ENCODE results near the gene GPR160.

Gene GPR160

DNA sequence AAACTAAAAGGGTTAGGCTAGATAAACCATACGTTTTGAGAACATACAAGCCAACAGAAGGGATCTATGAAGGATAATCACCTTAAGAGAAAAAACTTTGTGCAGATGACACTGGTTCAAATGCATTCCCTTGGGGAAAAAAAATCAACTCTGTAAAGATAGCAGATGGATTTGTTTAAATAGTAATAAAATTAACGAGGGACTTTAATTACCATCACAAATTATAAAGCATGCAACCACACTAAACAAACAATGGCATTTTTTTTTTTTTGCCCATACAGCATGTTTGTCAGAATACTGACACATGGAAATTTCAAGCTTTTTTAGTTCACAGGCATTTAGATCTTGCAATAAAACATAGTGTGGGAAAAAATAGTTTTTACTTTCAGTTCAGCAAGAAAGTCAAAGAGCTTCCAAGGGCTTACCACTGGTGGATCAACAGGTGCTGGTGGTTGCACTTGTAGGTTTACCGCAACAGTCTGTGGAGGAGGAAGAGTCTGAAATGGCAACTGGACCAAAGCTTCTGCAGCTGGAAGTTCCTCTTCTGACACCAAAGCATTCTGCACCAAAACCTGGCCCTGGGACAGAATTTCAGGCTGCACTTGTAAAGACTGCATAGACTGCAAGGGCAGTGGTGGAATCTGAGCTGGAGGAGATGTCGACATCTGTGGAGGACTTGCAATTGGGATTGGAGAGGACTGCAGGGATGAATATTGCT lies 90.6 kb downstream of the GPR160 start:
- DNase-seq = no peak

GRCh38 chr3:170128977-170129431 lies 91.2 kb downstream of the GPR160 start:
- DNase-seq = no peak

- no peak for DNase-seq
Observed at GRCh38 chr3:170130532-170130931, 92.7 kb downstream of the GPR160 start.

GRCh38 chr3:170132335-170132734 lies 94.5 kb downstream of the GPR160 start:
- no peak for DNase-seq
